Liver (tissue), 9 donors: Measurements from ENCODE around the gene SLC45A2. TPM values are rescaled to one million over a fixed set of nuclear protein-coding genes. Genes with fewer than 3 reads are reported as not detected.

Experiments used
- DNase-seq: peaks from one replicate; pipeline ENCODE4 v3.0.0-alpha.2; 2017; ENCODE audit warnings: low spot score
- H3K27ac ChIP-seq, 2 donors: one replicate each; pipeline ENCODE4 v1.7.0; 2013; ENCODE audit warnings: inconsistent platforms in 2 of 2, low read length in 2 of 2, control low read depth in 1 of 2, low read depth in 1 of 2, mild to moderate bottlenecking in 1 of 2
- H3K27me3 ChIP-seq, 4 donors: one replicate each; pipeline versions ENCODE4 v1.6.1 to v1.7.0; 2013; ENCODE audit warnings: low read length in 3 of 4, inconsistent platforms in 1 of 4, mild to moderate bottlenecking in 1 of 4, moderate library complexity in 1 of 4; ENCODE audit not compliant: control insufficient read depth in 4 of 4, insufficient read depth in 4 of 4
- H3K36me3 ChIP-seq, 4 donors: one replicate each; pipeline versions ENCODE4 v1.6.1 to v1.7.0; 2013; ENCODE audit warnings: low read length in 3 of 4, mild to moderate bottlenecking in 3 of 4, low read depth in 1 of 4, moderate library complexity in 1 of 4; ENCODE audit not compliant: control insufficient read depth in 4 of 4, insufficient read depth in 3 of 4
- H3K4me1 ChIP-seq, 4 donors: one replicate each; pipeline versions ENCODE4 v1.6.1 to v1.7.0; 2013; ENCODE audit warnings: low read length in 3 of 4, mild to moderate bottlenecking in 3 of 4, moderate library complexity in 1 of 4; ENCODE audit not compliant: control insufficient read depth in 4 of 4, insufficient read depth in 4 of 4
- H3K4me3 ChIP-seq, 3 donors: one replicate each; pipeline versions ENCODE4 v1.6.1 to v1.7.0; 2013; ENCODE audit warnings: low read length in 3 of 3, control low read depth in 1 of 3, low read depth in 1 of 3, mild to moderate bottlenecking in 1 of 3
- H3K9ac ChIP-seq, 2 donors: one replicate each; pipeline ENCODE4 v1.7.0; 2013; ENCODE audit warnings: low read length in 2 of 2, mild to moderate bottlenecking in 2 of 2, moderate library complexity in 2 of 2, control low read depth in 1 of 2, low read depth in 1 of 2
- H3K9me3 ChIP-seq, 4 donors: one replicate each; pipeline versions ENCODE4 v1.6.1 to v1.7.0; 2013; ENCODE audit warnings: low read length in 3 of 4; ENCODE audit not compliant: control insufficient read depth in 4 of 4
- ATF3 ChIP-seq: IDR thresholded peaks from 2 replicates; pipeline ENCODE4 v1.6.1; 2016; ENCODE audit warnings: antibody characterized with exemption
- CTCF ChIP-seq: fragments of 150-350 bp; IDR thresholded peaks from 2 replicates; pipeline ENCODE4 v1.5.1; 2017; ENCODE audit warnings: improper control_type of control experiment, low read depth, low read length; ENCODE audit not compliant: missing input control
- EGR1 ChIP-seq, 2 donors: IDR thresholded peaks; 2 replicates each; pipeline ENCODE4 v1.6.1; 2016 to 2018; ENCODE audit warnings: antibody characterized with exemption in 2 of 2, low read depth in 2 of 2
- FOXA1 ChIP-seq: IDR thresholded peaks from 2 replicates; pipeline ENCODE4 v1.6.1; 2016; ENCODE audit warnings: antibody characterized with exemption
- FOXA2 ChIP-seq: IDR thresholded peaks from 2 replicates; pipeline ENCODE4 v1.6.1; 2016; ENCODE audit warnings: antibody characterized with exemption
- GABPA ChIP-seq, 2 donors: IDR thresholded peaks in 1 of 2; conservative IDR thresholded peaks in 1 of 2; 2 replicates each; pipeline ENCODE4 v1.6.1; 2016; ENCODE audit warnings: antibody characterized with exemption in 2 of 2, mild to moderate bottlenecking in 1 of 2, moderate library complexity in 1 of 2
- HNF4A ChIP-seq, 2 donors: conservative IDR thresholded peaks; 2 replicates each; pipeline ENCODE4 v1.6.1; 2016; ENCODE audit warnings: antibody characterized with exemption in 2 of 2, mild to moderate bottlenecking in 2 of 2
- HNF4G ChIP-seq: IDR thresholded peaks from 2 replicates; pipeline ENCODE4 v1.6.1; 2016; ENCODE audit warnings: antibody characterized with exemption
- JUND ChIP-seq, 2 donors: IDR thresholded peaks; 2 replicates each; pipeline ENCODE4 v1.6.1; 2016; ENCODE audit warnings: antibody characterized with exemption in 2 of 2
- MAX ChIP-seq: IDR thresholded peaks from 2 replicates; pipeline ENCODE4 v1.6.1; 2016; ENCODE audit warnings: antibody characterized with exemption
- NR2F2 ChIP-seq: IDR thresholded peaks from 2 replicates; pipeline ENCODE4 v1.6.1; 2016; ENCODE audit warnings: antibody characterized with exemption
- RAD21 ChIP-seq, 2 donors: IDR thresholded peaks; 2 replicates each; pipeline ENCODE4 v1.6.1; 2016; ENCODE audit warnings: antibody characterized with exemption in 2 of 2, mild to moderate bottlenecking in 2 of 2
- REST ChIP-seq: IDR thresholded peaks from 2 replicates; pipeline ENCODE4 v1.6.1; 2016; ENCODE audit warnings: antibody characterized with exemption, mild to moderate bottlenecking
- RXRA ChIP-seq, 2 donors: IDR thresholded peaks; 2 replicates each; pipeline ENCODE4 v1.6.1; 2017 to 2018; ENCODE audit warnings: antibody characterized with exemption in 2 of 2, mild to moderate bottlenecking in 1 of 2
- SP1 ChIP-seq: IDR thresholded peaks from 2 replicates; pipeline ENCODE4 v1.6.1; 2018; ENCODE audit warnings: antibody characterized with exemption, mild to moderate bottlenecking
- TAF1 ChIP-seq: conservative IDR thresholded peaks from 2 replicates; pipeline ENCODE4 v1.6.1; 2016; ENCODE audit warnings: antibody characterized with exemption, mild to moderate bottlenecking
- WGBS: extraction: QIAGEN DNeasy Blood & Tissue Kit; methylation state at CpG from one replicate; pipeline ENCODE4 v1.1.7; 2013; 5-methylcytosine and 5-hydroxymethylcytosine counted together
- polyA plus RNA-seq, 2 donors: library from polyadenylated mRNA; stranded (reverse) in 1 of 2; unstranded in 1 of 2; fragments of 200-250 nt in 1 of 2; fragments of >200 nt in 1 of 2; fragmentation: Nextera tagmentation in 1 of 2; extraction: Ambion mirVana in 1 of 2; gene quantifications; one replicate each; pipeline versions ENCODE4 v1.2.1 to v1.2.3, GENCODE V29; 2013 to 2015
- total RNA-seq, 2 donors: library from RNA; depleted of rRNA; stranded (reverse); fragments of >200 nt; gene quantifications; one replicate each; pipeline ENCODE4 v1.2.3, GENCODE V29; 2014
- donor health status: healthy.
- donor health status: healthy.
- donor health status: healthy.
- donor health status: healthy.
- donor health status: healthy.

Gene SLC45A2
- total and polyA plus RNA-seq, 4 donors: 0.01 to 1.3 TPM; not detected in 2

- no peak for TF ChIP-seq CTCF
- TF ChIP-seq RXRA (IDR thresholded peaks at IDR 0.05): no peak
- TF ChIP-seq FOXA1: no peak
- TF ChIP-seq MAX: no peak
- no peak for TF ChIP-seq NR2F2
- TF ChIP-seq HNF4A (conservative IDR thresholded peaks at IDR 0.05): no peak
- no peak for TF ChIP-seq JUND (IDR thresholded peaks at IDR 0.05)
- TF ChIP-seq HNF4G: no peak
Observed at GRCh38 chr5:34021334-34021733, 36.8 kb upstream of the SLC45A2 start (continued).

GRCh38 chr5:34020726-34021125 lies 36.2 kb upstream of the SLC45A2 start:
- TF ChIP-seq TAF1 (no peak), JUND (IDR thresholded peaks at IDR 0.05) (no peak), REST (no peak), HNF4G (no peak), EGR1 (IDR thresholded peaks at IDR 0.05; ENCODE audit: low read depth in 2 of 2) (no peak), FOXA1 (no peak), NR2F2 (no peak)
- DNase-seq: no peak
- Histone ChIP-seq H3K4me1 (peaks cover 2 to 27% (median 17%) of the 10 kb centered on the region in 4 donors), H3K27ac (no peak overlapping the region), H3K9me3 (no peaks in the 10 kb centered on the region), H3K27me3 (no peaks in the 10 kb centered on the region), H3K4me3 (no peak overlapping the region), H3K36me3 (peaks cover 0 to 3% (median under 1%) of the 10 kb centered on the region in 4 donors), H3K9ac (no peak overlapping the region)
- WGBS: 80% methylated on average over 1 of the region's 1 CpG

GRCh38 chr5:34017254-34017653 lies 32.8 kb upstream of the SLC45A2 start:
- H3K27ac ChIP-seq: peak overlapping the region; percentile 33 to 61
- TF ChIP-seq FOXA2 (no peak), RAD21 (IDR thresholded peaks at IDR 0.05) (no peak), HNF4A (conservative IDR thresholded peaks at IDR 0.05) (peak; percentile 73 to 87), SP1 (no peak), JUND (IDR thresholded peaks at IDR 0.05) (no peak), ATF3 (no peak), REST (no peak), CTCF (no peak), GABPA (IDR thresholded peaks at IDR 0.05 in 1 of 2, conservative IDR thresholded peaks at IDR 0.05 in 1 of 2) (no peak), RXRA (IDR thresholded peaks at IDR 0.05) (peak; percentile 74 to 86), TAF1 (no peak), HNF4G (no peak), MAX (peak; percentile 21)

More at GRCh38 chr5:34017254-34017653, 32.8 kb upstream of the SLC45A2 start:
- Histone ChIP-seq H3K27me3 (no peaks in the 10 kb centered on the region), H3K36me3 (peaks cover 0 to 3% (median 0%) of the 10 kb centered on the region in 4 donors), H3K9ac (no peak overlapping the region), H3K4me3 (no peak overlapping the region), H3K4me1 (peaks cover 0 to 28% (median 22%) of the 10 kb centered on the region in 4 donors), H3K9me3 (no peaks in the 10 kb centered on the region)
- DNase-seq: no peak
- WGBS: 38% methylated on average over 2 of the region's 2 CpGs
